ENCODE measurements around the gene SLC39A9. TPM values are rescaled to one million over a fixed set of nuclear protein-coding genes. Genes with fewer than 3 reads are reported as not detected.

SLC39A9 gene
- total RNA-seq, 1 donor from 2014 or later, result 61.2 TPM

- no peak overlapping the region for H3K27ac Mint-ChIP-seq
- H3K4me3 ChIP-seq, result no peak overlapping the region
- no peak for TF ChIP-seq EZH2phosphoT487 (IDR thresholded peaks at IDR 0.05)
- TF ChIP-seq EZH2 (IDR thresholded peaks at IDR 0.05), result no peak
- no peak for TF ChIP-seq CTCF (IDR thresholded peaks at IDR 0.05)
- H4K20me1 ChIP-seq (ENCODE audit: low read depth), result no peaks in the 10 kb centered on the region
- DNase-seq (ENCODE audit: low spot score), result no peak
- H3K36me3 ChIP-seq, result no peaks in the 10 kb centered on the region
- H3K27me3 ChIP-seq, result no peaks in the 10 kb centered on the region
- H3K9ac ChIP-seq, result no peak overlapping the region
- no peak overlapping the region for H3K27ac ChIP-seq
- H3K4me1 Mint-ChIP-seq, result peaks cover 11% of the 10 kb centered on the region
- peaks cover 2% of the 10 kb centered on the region for H3K36me3 Mint-ChIP-seq
- H3K4me2 ChIP-seq, result no peak overlapping the region
- no peak overlapping the region for H3K4me3 Mint-ChIP-seq
- H3K27me3 Mint-ChIP-seq (ENCODE audit: insufficient read depth, low read depth), result peaks cover 4% of the 10 kb centered on the region
- H3K9me3 ChIP-seq (ENCODE audit: low read depth), result no peaks in the 10 kb centered on the region
- H3K79me2 ChIP-seq (ENCODE audit: low read depth), result no peaks in the 10 kb centered on the region
- H3K4me1 ChIP-seq, result peaks cover 4% of the 10 kb centered on the region
- no peak overlapping the region for H2AFZ ChIP-seq (replicated peaks)
- H3F3A ChIP-seq (ENCODE audit: low read depth), result no peaks in the 10 kb centered on the region
- no peaks in the 10 kb centered on the region for H3K9me3 Mint-ChIP-seq
These were observed 41.5 kb upstream of the SLC39A9 start for GRCh38 chr14:69356903-69357543.

GRCh38 chr14:69357544-69358200 lies 40.8 kb upstream of the SLC39A9 start:
- peaks cover 2% of the 10 kb centered on the region for H3K36me3 Mint-ChIP-seq
- H3K9me3 Mint-ChIP-seq, result no peaks in the 10 kb centered on the region
- Histone ChIP-seq H3K4me3 (no peak overlapping the region), H3F3A (ENCODE audit: low read depth) (no peaks in the 10 kb centered on the region), H3K79me2 (ENCODE audit: low read depth) (no peaks in the 10 kb centered on the region), H2AFZ (replicated peaks) (no peak overlapping the region), H3K9ac (no peak overlapping the region), H3K4me1 (no peaks in the 10 kb centered on the region), H3K36me3 (no peaks in the 10 kb centered on the region), H4K20me1 (ENCODE audit: low read depth) (no peaks in the 10 kb centered on the region), H3K9me3 (ENCODE audit: low read depth) (no peaks in the 10 kb centered on the region), H3K27me3 (no peaks in the 10 kb centered on the region), H3K4me2 (no peak overlapping the region), H3K27ac (no peak overlapping the region)
- H3K4me1 Mint-ChIP-seq, result peaks cover 11% of the 10 kb centered on the region
- H3K4me3 Mint-ChIP-seq, result no peak overlapping the region
- H3K27me3 Mint-ChIP-seq (ENCODE audit: insufficient read depth, low read depth), result peaks cover 3% of the 10 kb centered on the region
- TF ChIP-seq CTCF (IDR thresholded peaks at IDR 0.05) (no peak), EZH2 (IDR thresholded peaks at IDR 0.05) (no peak), EZH2phosphoT487 (IDR thresholded peaks at IDR 0.05) (no peak)
- no peak overlapping the region for H3K27ac Mint-ChIP-seq
- no peak for DNase-seq (ENCODE audit: low spot score)

GRCh38 chr14:69358233-69358963 lies 40.1 kb upstream of the SLC39A9 start:
- peak overlapping the region; percentile 31 for H3K27ac Mint-ChIP-seq
- H3K27ac ChIP-seq, result no peak overlapping the region
- H4K20me1 ChIP-seq (ENCODE audit: low read depth), result no peaks in the 10 kb centered on the region
- TF ChIP-seq EZH2 (IDR thresholded peaks at IDR 0.05) (no peak), CTCF (IDR thresholded peaks at IDR 0.05) (no peak), EZH2phosphoT487 (IDR thresholded peaks at IDR 0.05) (no peak)
- H3K9ac ChIP-seq, result no peak overlapping the region
- DNase-seq (ENCODE audit: low spot score), result no peak
- H3K4me3 ChIP-seq, result no peak overlapping the region
- no peaks in the 10 kb centered on the region for H3K36me3 ChIP-seq
- H3K9me3 ChIP-seq (ENCODE audit: low read depth), result no peaks in the 10 kb centered on the region
- H2AFZ ChIP-seq (replicated peaks), result no peak overlapping the region
- no peaks in the 10 kb centered on the region for H3K79me2 ChIP-seq (ENCODE audit: low read depth)
- no peak overlapping the region for H3K4me3 Mint-ChIP-seq
- no peaks in the 10 kb centered on the region for H3F3A ChIP-seq (ENCODE audit: low read depth)
- peaks cover 2% of the 10 kb centered on the region for H3K27me3 Mint-ChIP-seq (ENCODE audit: insufficient read depth, low read depth)
- H3K4me1 Mint-ChIP-seq, result peaks cover 13% of the 10 kb centered on the region
- H3K4me1 ChIP-seq, result no peaks in the 10 kb centered on the region
- no peak overlapping the region for H3K4me2 ChIP-seq
- no peaks in the 10 kb centered on the region for H3K9me3 Mint-ChIP-seq
- no peaks in the 10 kb centered on the region for H3K27me3 ChIP-seq
- peaks cover 2% of the 10 kb centered on the region for H3K36me3 Mint-ChIP-seq

Measured in neural progenitor cell (in vitro differentiated cells).